ENCODE results near the gene PDIA5.

The PDIA5 gene

DNA sequence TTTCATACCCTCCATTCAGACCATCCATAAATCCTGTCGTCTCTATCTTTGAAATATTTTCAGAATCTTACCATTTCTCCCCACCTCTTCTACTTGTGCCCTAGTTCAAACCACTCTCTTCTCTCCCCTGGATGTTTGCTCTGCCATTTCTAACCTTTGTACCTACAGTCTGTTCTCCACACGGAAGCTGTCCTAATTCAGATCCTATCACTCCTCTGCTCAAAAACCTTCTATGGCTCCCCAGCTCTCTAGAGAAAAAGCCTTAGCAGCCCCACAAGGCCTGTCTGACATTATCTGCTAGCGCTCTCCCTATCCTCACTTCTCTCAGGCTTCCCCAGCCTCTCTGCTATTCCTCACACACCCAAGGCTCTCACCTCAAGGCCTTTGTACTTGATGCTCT is 34.8 kb upstream of the PDIA5 start:
- H3K36me3 ChIP-seq (replicated peaks; ENCODE audit: insufficient read depth, low read length) = no peaks in the 10 kb centered on the region
- no peaks in the 10 kb centered on the region for H3K9me3 ChIP-seq (replicated peaks; ENCODE audit: insufficient read depth, low read length)
- no peak overlapping the region for H3K4me3 ChIP-seq (ENCODE audit: low read length)
- no peaks in the 10 kb centered on the region for H4K20me1 ChIP-seq (ENCODE audit: insufficient read depth, low read length)
- TF ChIP-seq EZH2 (optimal IDR thresholded peaks at IDR 0.05; ENCODE audit: low read depth, low read length) (no peak), EZH2phosphoT487 (IDR thresholded peaks at IDR 0.05; ENCODE audit: low read length) (no peak)
- TF ChIP-seq, protein P1, sequence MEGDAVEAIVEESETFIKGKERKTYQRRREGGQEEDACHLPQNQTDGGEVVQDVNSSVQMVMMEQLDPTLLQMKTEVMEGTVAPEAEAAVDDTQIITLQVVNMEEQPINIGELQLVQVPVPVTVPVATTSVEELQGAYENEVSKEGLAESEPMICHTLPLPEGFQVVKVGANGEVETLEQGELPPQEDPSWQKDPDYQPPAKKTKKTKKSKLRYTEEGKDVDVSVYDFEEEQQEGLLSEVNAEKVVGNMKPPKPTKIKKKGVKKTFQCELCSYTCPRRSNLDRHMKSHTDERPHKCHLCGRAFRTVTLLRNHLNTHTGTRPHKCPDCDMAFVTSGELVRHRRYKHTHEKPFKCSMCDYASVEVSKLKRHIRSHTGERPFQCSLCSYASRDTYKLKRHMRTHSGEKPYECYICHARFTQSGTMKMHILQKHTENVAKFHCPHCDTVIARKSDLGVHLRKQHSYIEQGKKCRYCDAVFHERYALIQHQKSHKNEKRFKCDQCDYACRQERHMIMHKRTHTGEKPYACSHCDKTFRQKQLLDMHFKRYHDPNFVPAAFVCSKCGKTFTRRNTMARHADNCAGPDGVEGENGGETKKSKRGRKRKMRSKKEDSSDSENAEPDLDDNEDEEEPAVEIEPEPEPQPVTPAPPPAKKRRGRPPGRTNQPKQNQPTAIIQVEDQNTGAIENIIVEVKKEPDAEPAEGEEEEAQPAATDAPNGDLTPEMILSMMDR (IDR thresholded peaks at IDR 0.05; ENCODE audit: low read length) = no peak
- no peak overlapping the region for H3K9ac ChIP-seq (ENCODE audit: low read length)
- peaks cover 10% of the 10 kb centered on the region for H3K27me3 ChIP-seq (replicated peaks; ENCODE audit: insufficient read depth, low read length)
- no peaks in the 10 kb centered on the region for H3K4me1 ChIP-seq (ENCODE audit: low read length)
- H3F3A ChIP-seq (ENCODE audit: insufficient read depth, low read length) = no peaks in the 10 kb centered on the region
- no peak for DNase-seq
- no peaks in the 10 kb centered on the region for H3K9me2 ChIP-seq (replicated peaks; ENCODE audit: insufficient read depth, low read length)
- no peak overlapping the region for H2AFZ ChIP-seq (ENCODE audit: low read length)
- no peak overlapping the region for H3K27ac ChIP-seq (ENCODE audit: low read length)
- no peaks in the 10 kb centered on the region for H3K79me2 ChIP-seq (ENCODE audit: low read length)
- no peak overlapping the region for H3K4me2 ChIP-seq (ENCODE audit: low read depth, low read length)

GRCh38 chr3:123034120-123034519 is 32.7 kb upstream of the PDIA5 start:
- Histone ChIP-seq H3K27me3 (replicated peaks; ENCODE audit: insufficient read depth, low read length) (peaks cover 1% of the 10 kb centered on the region; the same call in 1 of the 2 replicates), H3K9me2 (replicated peaks; ENCODE audit: insufficient read depth, low read length) (no peaks in the 10 kb centered on the region), H2AFZ (ENCODE audit: low read length) (no peak overlapping the region), H4K20me1 (ENCODE audit: insufficient read depth, low read length) (no peaks in the 10 kb centered on the region), H3K9me3 (replicated peaks; ENCODE audit: insufficient read depth, low read length) (no peaks in the 10 kb centered on the region), H3K4me2 (ENCODE audit: low read depth, low read length) (no peak overlapping the region), H3K9ac (ENCODE audit: low read length) (no peak overlapping the region), H3K27ac (ENCODE audit: low read length) (no peak overlapping the region), H3K79me2 (ENCODE audit: low read length) (no peaks in the 10 kb centered on the region), H3K36me3 (replicated peaks; ENCODE audit: insufficient read depth, low read length) (no peaks in the 10 kb centered on the region), H3K4me1 (ENCODE audit: low read length) (no peaks in the 10 kb centered on the region), H3K4me3 (ENCODE audit: low read length) (no peak overlapping the region), H3F3A (ENCODE audit: insufficient read depth, low read length) (no peaks in the 10 kb centered on the region)
- TF ChIP-seq EZH2 (optimal IDR thresholded peaks at IDR 0.05; ENCODE audit: low read depth, low read length) (no peak), EZH2phosphoT487 (IDR thresholded peaks at IDR 0.05; ENCODE audit: low read length) (no peak)
- TF ChIP-seq, protein P1 (IDR thresholded peaks at IDR 0.05; ENCODE audit: low read length) = no peak
- DNase-seq = no peak

DNA sequence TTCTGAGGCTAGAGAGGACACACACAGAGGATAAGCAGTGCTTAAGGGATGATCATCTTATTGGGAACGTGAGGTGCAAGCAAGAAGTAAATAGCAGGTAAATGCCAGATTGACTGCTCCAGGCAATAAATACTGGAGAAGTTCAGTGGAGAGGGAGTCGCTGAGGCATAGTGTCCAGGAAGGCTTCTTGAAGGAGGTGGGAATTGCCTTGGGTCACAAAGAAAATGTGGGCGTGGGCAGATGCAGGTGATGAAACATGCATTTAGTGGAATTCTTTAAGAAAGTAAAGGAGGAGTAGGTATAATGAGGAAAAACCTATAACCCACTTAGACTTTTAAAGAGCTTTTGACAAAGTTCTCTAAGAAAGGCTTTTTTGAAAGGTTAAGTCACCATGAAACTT is 31.8 kb upstream of the PDIA5 start:
- Histone ChIP-seq H3K4me2 (ENCODE audit: low read depth, low read length) (no peak overlapping the region), H4K20me1 (ENCODE audit: insufficient read depth, low read length) (no peaks in the 10 kb centered on the region), H3K27ac (ENCODE audit: low read length) (no peak overlapping the region), H3K9me2 (replicated peaks; ENCODE audit: insufficient read depth, low read length) (no peaks in the 10 kb centered on the region), H3K9ac (ENCODE audit: low read length) (no peak overlapping the region), H3K27me3 (replicated peaks; ENCODE audit: insufficient read depth, low read length) (no peaks in the 10 kb centered on the region), H3K4me1 (ENCODE audit: low read length) (no peaks in the 10 kb centered on the region), H3K36me3 (replicated peaks; ENCODE audit: insufficient read depth, low read length) (no peaks in the 10 kb centered on the region), H3K4me3 (ENCODE audit: low read length) (no peak overlapping the region), H3K79me2 (ENCODE audit: low read length) (no peaks in the 10 kb centered on the region), H3K9me3 (replicated peaks; ENCODE audit: insufficient read depth, low read length) (no peaks in the 10 kb centered on the region), H2AFZ (ENCODE audit: low read length) (no peak overlapping the region), H3F3A (ENCODE audit: insufficient read depth, low read length) (no peaks in the 10 kb centered on the region)
- no peak for DNase-seq
- TF ChIP-seq EZH2phosphoT487 (IDR thresholded peaks at IDR 0.05; ENCODE audit: low read length) (no peak), EZH2 (optimal IDR thresholded peaks at IDR 0.05; ENCODE audit: low read depth, low read length) (no peak)
- TF ChIP-seq, protein P1 (IDR thresholded peaks at IDR 0.05; ENCODE audit: low read length) = no peak

Data from MM.1S (cell line).